Measurements from ENCODE around the gene PLEKHA4. TPM values are rescaled to one million over a fixed set of nuclear protein-coding genes. Genes with fewer than 3 reads are reported as not detected.
"Not testable (repeated sequence)": the region's sequence is repeated elsewhere in the genome, so short reads cannot be mapped to it uniquely, and the experiment has no call there.

The PLEKHA4 gene
- total and polyA plus RNA-seq, 4 donors, result 4.4 to 17.2 (median 6.3) TPM

- Histone ChIP-seq H3K27ac (ENCODE audit: low read depth in 1 of 2, low read length in 2 of 2) (no peak overlapping the region), H3K4me3 (ENCODE audit: low read depth in 1 of 3, low read length in 3 of 3) (no peak overlapping the region), H3K27me3 (ENCODE audit: control insufficient read depth in 4 of 4, insufficient read depth in 4 of 4, low read length in 3 of 4) (no peaks in the 10 kb centered on the region), H3K4me1 (ENCODE audit: control insufficient read depth in 4 of 4, insufficient read depth in 4 of 4, low read length in 3 of 4) (peaks cover 0 to 13% (median 4%) of the 10 kb centered on the region in 4 donors), H3K9ac (ENCODE audit: low read depth in 1 of 2, low read length in 2 of 2) (no peak overlapping the region), H3K9me3 (ENCODE audit: control insufficient read depth in 4 of 4, low read length in 3 of 4) (no peaks in the 10 kb centered on the region), H3K36me3 (ENCODE audit: control insufficient read depth in 4 of 4, insufficient read depth in 3 of 4, low read depth in 1 of 4, low read length in 3 of 4) (peaks cover 16 to 56% (median 45%) of the 10 kb centered on the region in 4 donors)
- DNase-seq (ENCODE audit: low spot score), result no peak
- no peak for TF ChIP-seq FOXA2 (IDR thresholded peaks at IDR 0.05)
- TF ChIP-seq FOXA1 (IDR thresholded peaks at IDR 0.05), result no peak
- TF ChIP-seq HNF4G (IDR thresholded peaks at IDR 0.05), result no peak
- no peak for TF ChIP-seq EGR1 (IDR thresholded peaks at IDR 0.05; ENCODE audit: low read depth in 2 of 2)
- no peak for TF ChIP-seq ATF3 (IDR thresholded peaks at IDR 0.05)
- no peak for TF ChIP-seq GABPA (IDR thresholded peaks at IDR 0.05 in 1 of 2, conservative IDR thresholded peaks at IDR 0.05 in 1 of 2)
- no peak for TF ChIP-seq ZBTB33 (IDR thresholded peaks at IDR 0.05)
- no peak for TF ChIP-seq YY1 (IDR thresholded peaks at IDR 0.05)
- no peak for TF ChIP-seq RAD21 (IDR thresholded peaks at IDR 0.05)
- TF ChIP-seq TAF1 (conservative IDR thresholded peaks at IDR 0.05), result no peak
- WGBS, result 94% methylated on average over 9 of the region's 9 CpGs
These were observed 44.9 kb upstream of the PLEKHA4 start for GRCh38 chr19:48913114-48913889.

- Histone ChIP-seq H3K9ac (ENCODE audit: low read depth in 1 of 2, low read length in 2 of 2) (no peak overlapping the region), H3K27ac (ENCODE audit: low read depth in 1 of 2, low read length in 2 of 2) (no peak overlapping the region), H3K36me3 (ENCODE audit: control insufficient read depth in 4 of 4, insufficient read depth in 3 of 4, low read depth in 1 of 4, low read length in 3 of 4) (peaks cover 14 to 44% (median 35%) of the 10 kb centered on the region in 4 donors), H3K9me3 (ENCODE audit: control insufficient read depth in 4 of 4, low read length in 3 of 4) (no peaks in the 10 kb centered on the region), H3K4me3 (ENCODE audit: low read depth in 1 of 3, low read length in 3 of 3) (no peak overlapping the region), H3K4me1 (ENCODE audit: control insufficient read depth in 4 of 4, insufficient read depth in 4 of 4, low read length in 3 of 4) (peaks cover 0 to 25% (median 16%) of the 10 kb centered on the region in 4 donors), H3K27me3 (ENCODE audit: control insufficient read depth in 4 of 4, insufficient read depth in 4 of 4, low read length in 3 of 4) (no peaks in the 10 kb centered on the region)
- no peak for TF ChIP-seq ATF3 (IDR thresholded peaks at IDR 0.05)
- no peak for TF ChIP-seq YY1 (IDR thresholded peaks at IDR 0.05)
- TF ChIP-seq MAX (IDR thresholded peaks at IDR 0.05), result no peak
- TF ChIP-seq FOXA2 (IDR thresholded peaks at IDR 0.05), result no peak
- no peak for TF ChIP-seq FOXA1 (IDR thresholded peaks at IDR 0.05)
- TF ChIP-seq HNF4A (conservative IDR thresholded peaks at IDR 0.05), result no peak
- no peak for TF ChIP-seq EGR1 (IDR thresholded peaks at IDR 0.05; ENCODE audit: low read depth in 2 of 2)
- no peak for TF ChIP-seq JUND (IDR thresholded peaks at IDR 0.05)
- TF ChIP-seq RXRA (IDR thresholded peaks at IDR 0.05), result no peak
- no peak for TF ChIP-seq GABPA (IDR thresholded peaks at IDR 0.05 in 1 of 2, conservative IDR thresholded peaks at IDR 0.05 in 1 of 2)
- no peak for TF ChIP-seq NR2F2 (IDR thresholded peaks at IDR 0.05)
- TF ChIP-seq TAF1 (conservative IDR thresholded peaks at IDR 0.05), result no peak
- WGBS, result 94% methylated on average over 2 of the region's 2 CpGs
- DNase-seq (ENCODE audit: low spot score), result no peak
These were observed 42.4 kb upstream of the PLEKHA4 start for GRCh38 chr19:48910803-48911202.

GRCh38 chr19:48909424-48910077 is 41.1 kb upstream of the PLEKHA4 start:
- peaks cover 10 to 44% (median 38%) of the 10 kb centered on the region in 4 donors for H3K36me3 ChIP-seq (ENCODE audit: control insufficient read depth in 4 of 4, insufficient read depth in 3 of 4, low read depth in 1 of 4, low read length in 3 of 4)
- not testable (repeated sequence) for H3K27ac ChIP-seq (ENCODE audit: low read depth in 1 of 2, low read length in 2 of 2); H3K4me3 ChIP-seq (ENCODE audit: low read depth in 1 of 3, low read length in 3 of 3); DNase-seq (ENCODE audit: low spot score); H3K9me3 ChIP-seq (ENCODE audit: control insufficient read depth in 4 of 4, low read length in 3 of 4); H3K27me3 ChIP-seq (ENCODE audit: control insufficient read depth in 4 of 4, insufficient read depth in 4 of 4, low read length in 3 of 4); H3K9ac ChIP-seq (ENCODE audit: low read depth in 1 of 2, low read length in 2 of 2)
- WGBS, result 97% methylated on average over 11 of the region's 11 CpGs
- H3K4me1 ChIP-seq (ENCODE audit: control insufficient read depth in 4 of 4, insufficient read depth in 4 of 4, low read length in 3 of 4), result peaks cover 4 to 33% (median 19%) of the 10 kb centered on the region in 4 donors

Measured in liver (tissue), 9 donors.